ENCODE results near the gene GFER.

DNA sequence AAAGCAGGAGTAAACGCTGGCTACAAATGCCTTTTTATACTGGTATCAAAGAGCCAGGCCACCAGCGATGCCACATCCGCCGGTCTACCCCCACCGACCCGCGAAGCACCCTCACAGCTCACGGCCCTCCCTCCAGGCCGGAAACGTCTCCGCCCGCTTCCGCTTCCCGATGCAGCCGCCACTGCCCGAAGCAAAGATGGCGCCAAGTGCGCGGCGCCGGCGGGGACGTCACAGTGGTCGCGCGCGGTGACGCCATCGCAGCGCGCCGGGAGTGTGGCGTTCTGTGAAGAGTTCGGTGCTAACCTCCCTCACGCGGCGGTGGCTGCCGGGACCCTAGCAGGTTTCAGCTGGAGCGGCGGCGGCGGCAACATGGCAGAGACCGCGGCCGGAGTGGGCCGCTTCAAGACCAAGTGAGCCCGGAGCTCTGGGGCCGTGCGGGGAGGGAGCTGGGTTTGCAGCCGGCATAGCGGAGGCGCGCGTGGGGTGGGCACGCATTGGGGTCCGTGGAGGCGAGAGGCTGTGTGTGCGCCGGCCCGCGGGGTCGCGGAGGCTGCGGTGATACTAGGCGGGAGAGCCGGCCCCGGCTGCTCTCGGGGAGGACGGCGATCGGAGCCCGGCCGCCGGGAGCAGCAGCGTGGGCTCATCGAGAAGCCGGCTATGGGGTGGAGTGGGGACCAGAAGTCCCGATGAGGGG is 12.1 kb upstream of the GFER start, which contains the start of gene TBL3:
- peak in 1 of 4 experiments; percentile 22 for TF ChIP-seq CTCF (IDR thresholded peaks at IDR 0.05)
- TF ChIP-seq POLR2AphosphoS5 (IDR thresholded peaks at IDR 0.05), result peak; percentile 98
- TF ChIP-seq POLR2A (IDR thresholded peaks at IDR 0.05), result peak; percentile 94 to 95
- TF ChIP-seq EP300 (IDR thresholded peaks at IDR 0.05), result no peak

All from gastroesophageal sphincter (tissue), 3 donors.